GM18502 (cell line): ENCODE measurements around the gene PRLR.

Experiments
- ATAC-seq: cut with Tn5 transposase; IDR thresholded peaks from one replicate; pipeline ENCODE4 v1.9.1; 2021; ENCODE audit warnings: mild to moderate bottlenecking; ENCODE audit not compliant: unreplicated experiment, poor library complexity

Gene PRLR

DNA sequence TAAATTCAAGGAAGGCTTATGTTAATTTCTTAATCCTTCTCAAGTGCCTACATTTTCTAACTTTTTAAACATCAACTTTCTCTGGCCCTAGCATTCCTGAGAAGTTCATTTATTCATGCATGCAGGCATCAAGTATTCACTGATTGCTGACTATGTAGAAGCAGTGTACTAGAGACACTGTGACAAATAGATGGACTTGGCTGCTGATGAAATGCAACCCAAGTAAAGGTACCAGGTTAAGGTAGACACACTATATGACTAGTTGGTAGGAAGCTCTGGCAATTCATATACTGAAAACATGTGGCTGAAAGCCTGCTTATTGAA is 66.6 kb downstream of the PRLR start:
- no peak for ATAC-seq

DNA sequence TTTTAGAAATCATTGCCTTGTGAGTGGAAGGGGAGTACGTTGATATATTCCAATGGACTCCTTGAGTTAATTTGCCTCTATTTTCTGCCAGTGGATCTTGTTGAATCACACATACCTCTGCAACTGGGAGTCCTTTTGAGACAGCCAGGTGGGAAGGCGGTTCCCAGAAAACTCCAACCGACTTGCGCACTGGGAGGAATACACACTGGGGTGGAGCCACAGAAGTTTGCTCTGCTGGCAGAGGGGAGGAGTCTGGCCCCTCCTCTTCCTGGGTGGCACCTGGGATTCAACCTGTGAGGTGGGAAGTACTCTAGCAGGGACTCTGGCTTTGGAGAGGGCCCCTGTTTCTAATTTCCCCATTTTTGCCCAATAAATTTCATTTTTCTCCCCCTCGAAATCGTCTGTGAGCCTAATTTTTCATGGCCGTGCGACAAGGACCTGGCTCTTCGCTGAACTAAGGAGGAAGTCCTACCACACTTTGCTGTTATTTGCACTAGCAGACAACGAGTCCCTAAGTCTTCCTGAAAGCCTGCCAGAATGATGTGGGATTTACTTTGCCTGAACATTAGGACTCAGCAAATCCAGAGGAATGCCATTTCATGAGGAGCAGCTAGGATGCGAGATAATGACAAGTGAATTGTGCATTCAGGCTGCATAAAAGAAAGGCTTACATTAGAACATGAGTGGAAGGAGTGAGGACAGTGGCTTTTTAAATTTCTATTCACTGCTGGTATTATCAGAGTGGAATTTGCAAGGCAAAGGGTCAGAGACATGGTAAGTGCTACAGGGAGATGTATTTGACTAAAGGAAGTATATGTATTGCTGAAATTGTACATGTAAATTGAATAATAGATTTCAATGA is 67.2 kb downstream of the PRLR start:
- ATAC-seq, result no peak

DNA sequence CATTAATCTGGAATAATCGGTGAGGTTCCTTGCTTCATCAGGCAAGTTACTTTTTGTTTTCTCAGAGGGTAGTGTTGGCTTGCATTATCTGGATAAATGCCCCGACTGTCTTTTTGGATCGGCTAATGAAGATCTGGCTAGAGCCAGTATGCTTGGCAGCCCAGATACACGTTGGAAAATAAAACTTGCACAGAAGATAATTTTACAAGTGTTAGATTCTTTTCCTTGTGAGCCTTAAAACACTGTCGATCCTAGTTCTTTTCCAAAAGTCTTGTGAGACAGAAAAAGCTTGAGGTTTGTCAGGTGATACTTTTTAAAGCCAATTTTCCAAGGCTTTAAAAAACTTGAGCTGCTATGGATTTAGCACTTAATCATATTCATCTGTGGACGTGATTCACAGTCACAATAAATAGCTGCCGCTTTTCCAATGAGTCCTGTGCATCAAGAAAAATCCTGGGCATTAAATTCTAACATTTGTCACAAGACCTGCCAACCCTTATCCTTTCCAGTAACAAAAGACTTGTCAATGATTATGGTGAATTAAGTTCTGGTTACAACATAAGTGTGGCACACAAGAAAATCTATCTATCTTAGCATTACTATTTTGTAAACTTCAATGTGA is 68.5 kb downstream of the PRLR start:
- no peak for ATAC-seq

DNA sequence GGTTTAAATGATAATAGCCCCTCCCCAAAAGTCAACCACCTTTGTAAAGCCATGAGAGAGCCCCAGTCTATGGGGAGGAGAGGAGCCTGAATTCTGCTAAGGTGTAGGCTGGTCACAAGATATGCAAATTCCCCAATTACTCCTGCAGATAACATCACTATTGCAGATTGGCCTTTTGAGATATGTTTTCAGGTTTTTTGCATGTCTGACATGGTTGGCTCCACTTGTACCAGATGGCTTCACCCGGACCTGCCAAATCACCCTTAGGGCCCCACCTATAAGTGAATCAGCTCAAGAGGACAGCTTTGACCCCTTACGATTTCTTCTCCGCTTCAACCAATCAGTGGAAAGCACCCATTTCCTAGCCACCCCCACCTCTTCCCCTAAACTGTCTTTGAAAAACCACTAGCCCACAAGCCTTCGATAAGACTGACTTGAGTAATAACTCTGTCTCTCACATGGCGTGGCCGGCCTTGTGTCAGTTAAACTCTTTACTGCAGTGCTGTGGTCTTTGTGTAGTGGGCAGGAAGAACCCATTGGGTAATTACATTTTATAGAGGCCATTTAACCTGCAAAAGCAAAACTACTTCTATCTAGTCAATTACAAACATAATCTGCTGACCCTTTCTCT is 69.7 kb downstream of the PRLR start:
- no peak for ATAC-seq

DNA sequence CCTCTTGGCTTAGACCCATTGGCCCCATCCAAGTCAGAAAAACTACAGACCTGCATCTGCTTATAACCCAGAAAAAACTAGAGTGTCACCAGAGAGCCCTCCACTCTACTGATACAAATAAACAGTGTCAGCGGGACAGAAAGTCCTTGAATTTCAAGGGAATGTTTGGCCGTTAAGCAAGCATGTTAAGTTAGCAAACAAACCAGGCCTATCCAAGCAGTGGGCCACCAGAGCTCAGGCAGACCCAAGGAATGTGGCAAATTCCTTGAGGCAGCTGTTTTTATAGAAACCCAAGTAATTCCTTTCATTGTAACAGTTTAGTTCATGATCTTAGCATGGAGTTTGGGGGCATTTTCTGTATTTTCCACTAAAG is 70.9 kb downstream of the PRLR start:
- ATAC-seq, result no peak

DNA sequence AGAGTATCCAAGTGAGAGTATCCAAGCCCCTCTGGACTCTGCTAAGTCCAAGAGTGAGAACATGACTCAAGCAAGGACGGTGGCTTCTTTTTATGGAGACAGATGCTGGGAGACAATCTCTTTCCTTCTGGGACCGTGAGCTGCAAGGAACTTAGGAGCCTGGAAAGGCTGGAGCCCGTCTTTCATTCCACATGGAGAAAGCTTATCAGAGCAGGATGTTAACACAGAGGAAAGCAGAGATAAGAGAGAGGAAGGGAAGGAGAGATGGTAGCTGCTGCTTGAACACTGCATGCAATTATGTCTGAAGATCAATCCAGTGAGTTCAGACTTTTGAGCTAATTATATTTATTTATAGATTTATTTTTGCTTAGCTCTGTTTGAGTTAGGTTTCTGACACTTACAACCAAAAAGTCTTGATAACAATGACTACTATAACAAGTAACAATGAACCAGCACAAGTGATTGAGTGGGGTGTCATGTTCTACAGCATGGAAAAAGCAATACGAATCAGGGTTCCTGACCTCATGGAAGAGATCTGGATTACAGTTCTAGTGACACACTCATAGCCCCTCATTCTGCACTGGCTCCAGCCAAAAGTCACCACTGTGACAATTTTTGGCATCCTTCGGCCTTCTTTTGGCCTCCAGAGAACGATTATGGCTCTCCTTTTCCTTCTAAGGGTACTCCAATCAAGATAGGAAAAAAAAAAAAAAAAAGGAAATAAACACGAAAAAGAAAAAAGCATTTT is 71.5 kb downstream of the PRLR start:
- ATAC-seq, result no peak

DNA sequence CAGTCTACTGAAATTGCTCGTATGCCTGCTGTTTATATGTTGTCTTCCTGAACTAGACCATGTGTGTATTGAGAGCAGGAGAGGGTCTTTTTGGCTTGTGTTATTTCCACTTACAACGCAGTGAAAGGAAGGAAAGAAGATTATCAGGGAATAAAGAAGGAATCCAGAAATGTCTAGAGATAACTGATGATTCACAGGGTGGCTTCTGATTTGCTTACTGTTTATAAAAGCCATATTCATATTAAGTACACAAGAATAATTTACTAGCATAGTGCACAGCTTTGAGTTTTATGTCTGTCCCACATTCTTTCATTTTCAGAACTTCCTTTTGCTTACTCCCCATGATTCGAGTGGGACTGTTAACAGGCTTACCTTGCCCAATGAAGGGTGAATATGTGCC is 72.1 kb downstream of the PRLR start:
- no peak for ATAC-seq

DNA sequence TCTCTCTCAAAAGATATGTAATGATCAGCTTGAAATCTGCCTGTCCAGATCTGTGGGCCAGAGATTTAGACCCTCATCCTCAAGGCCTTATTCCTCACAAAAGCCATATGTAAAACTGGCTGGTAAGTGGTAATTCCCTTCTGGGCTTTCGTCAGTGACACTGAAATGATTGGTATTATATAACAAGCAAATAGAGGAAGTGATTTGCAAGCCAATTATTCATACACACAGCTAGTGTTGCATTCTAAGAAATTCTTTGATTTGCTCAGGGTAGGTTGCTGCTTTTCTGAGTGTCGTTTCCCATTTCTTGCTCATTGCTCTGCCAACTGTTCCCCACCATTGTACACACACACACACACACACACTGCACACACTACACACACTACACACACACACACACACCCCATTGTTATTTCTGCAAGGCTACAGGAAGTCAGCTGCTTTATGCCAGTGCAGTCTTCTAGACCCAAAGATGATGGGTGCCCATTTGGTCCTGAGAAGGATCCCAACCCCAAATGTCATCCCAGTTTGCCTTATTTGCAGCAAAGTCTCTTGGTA is 76.8 kb downstream of the PRLR start:
- no peak for ATAC-seq

DNA sequence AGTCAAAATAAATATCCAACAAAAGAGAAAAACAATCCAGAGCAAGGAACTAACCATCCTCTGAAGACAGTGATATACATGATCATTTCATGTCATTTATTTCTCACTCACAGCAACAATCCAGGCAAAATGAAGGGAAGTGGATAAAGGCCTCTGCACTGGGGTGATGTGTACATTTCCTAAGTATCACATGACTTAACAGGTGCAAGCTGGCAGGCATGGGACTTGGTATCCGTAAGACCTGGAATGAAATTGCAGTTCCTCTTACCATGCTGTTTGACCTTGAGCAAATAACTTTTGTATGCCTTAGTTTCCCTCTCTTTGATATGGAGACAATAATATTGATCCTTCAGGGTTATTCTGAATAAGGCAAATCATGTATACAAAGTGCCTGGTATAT is 77.6 kb downstream of the PRLR start:
- no peak for ATAC-seq

DNA sequence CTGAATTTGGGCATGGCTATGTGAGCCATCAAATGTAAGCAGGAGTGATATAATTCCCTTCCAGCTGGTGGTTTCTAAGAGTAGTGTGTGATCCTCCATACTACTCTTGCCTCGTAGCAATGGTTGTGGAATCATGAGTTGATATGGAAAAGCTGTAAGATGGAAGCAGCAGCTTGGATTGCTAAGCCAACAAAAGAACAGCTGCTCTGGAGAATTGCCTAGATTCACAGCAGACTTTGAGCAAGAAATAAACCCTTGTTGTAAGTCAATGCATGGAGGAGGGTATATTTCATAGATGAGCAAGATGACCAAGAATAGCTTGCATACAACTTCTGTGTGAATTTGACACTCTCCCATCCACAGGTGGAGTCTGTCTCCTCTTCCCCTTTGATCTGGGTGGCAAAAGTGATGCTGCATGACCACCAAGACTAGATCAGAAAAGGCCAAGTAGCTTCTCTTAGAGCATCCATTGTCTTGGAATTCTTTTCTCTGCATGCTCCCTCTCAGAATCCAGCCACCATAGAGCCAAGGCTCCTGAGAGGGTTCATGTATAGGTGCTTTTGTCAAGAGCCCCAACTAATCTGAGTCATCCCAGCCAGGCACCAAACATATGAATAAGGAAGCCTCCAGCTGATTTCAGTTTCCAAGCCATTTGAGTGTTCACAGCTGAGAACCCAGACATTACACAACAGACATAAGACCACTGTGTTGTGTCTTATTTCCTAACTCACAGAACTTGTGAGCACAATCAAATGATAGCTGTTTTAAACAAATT is 79.0 kb downstream of the PRLR start:
- ATAC-seq, result no peak

DNA sequence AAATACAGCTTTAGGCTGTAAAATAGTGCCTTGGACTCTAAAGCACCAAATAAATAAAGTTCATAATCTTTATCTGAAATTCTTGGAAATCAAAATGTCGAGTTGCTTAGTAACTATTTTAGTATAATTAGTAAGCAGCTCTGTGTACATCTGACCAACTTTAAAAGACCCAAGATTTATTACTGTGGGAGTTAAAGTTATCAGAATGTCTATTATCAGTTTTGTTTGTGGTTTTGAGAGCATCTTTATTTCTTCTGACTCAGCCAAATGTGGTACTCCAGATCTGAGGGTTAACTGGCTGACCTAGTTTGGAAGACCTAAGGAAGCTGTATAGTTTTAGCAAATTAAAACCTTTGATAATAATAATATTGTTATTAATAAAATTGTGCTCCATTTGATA is 81.2 kb downstream of the PRLR start:
- ATAC-seq, result no peak

DNA sequence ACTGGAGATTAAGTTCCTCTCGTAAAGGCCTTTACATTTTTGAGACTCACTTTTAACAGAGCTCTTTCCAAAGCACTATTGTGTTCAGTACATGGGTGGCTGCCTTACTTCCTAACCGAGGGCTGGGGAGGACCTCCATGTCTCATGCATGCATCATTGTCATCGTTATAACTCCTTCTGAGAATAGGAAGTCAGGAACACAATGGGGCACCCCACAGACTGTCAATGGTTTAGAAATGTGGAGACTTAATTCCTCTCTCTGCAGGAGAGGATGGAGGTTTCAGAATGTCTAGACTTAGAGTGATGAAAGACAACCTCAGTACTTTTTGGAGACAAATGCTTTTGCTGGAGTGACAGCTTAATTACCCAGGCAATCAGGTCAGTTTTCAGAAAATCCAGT is 83.9 kb downstream of the PRLR start:
- ATAC-seq, result no peak

DNA sequence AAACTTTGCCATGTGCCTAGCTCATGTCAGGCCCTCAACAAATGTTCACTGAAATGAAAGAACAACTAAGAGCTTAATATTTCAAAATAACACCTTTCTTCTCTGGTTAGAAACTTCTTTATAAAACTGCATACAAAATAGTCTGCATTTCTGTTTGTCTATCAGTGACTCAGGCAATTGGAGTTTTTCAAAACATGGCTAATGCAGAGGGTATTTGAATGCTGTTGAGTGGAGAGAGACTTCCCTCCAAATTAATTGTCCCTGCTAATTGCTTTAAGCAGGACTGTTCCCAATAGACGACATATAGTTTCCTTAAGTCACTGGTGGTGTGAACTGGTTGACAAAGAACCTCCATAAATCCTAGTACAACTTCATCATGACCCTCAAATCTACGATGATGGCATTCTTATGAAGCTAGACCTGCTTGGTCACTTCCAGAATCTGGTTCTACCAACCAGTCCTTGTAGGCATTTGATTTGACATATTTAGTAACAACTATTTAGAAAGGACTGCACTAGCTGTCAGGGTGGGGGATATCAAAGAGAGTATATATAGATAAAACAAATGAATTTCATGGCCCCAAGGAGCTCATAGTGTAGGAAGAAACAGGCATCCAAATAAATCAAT is 84.5 kb downstream of the PRLR start:
- no peak for ATAC-seq

DNA sequence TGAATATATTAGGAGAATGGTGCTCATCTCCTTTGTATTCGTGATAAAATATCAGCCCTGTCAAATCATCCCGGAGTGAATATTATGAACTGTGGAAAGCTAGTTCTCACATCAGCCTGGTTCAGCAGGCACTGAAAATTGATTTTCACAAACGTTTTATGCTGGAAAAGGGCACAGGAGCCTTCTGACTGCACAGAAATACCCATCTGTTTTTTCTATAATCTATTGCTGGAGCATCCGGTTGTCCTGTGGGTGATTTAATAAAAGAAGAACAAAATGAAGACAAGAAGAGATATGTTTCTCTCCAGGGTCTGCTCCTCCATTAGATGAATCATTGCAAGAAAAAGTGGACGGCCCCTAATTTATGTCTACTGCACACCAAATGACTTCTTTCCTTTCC is 85.3 kb downstream of the PRLR start:
- ATAC-seq, result no peak

DNA sequence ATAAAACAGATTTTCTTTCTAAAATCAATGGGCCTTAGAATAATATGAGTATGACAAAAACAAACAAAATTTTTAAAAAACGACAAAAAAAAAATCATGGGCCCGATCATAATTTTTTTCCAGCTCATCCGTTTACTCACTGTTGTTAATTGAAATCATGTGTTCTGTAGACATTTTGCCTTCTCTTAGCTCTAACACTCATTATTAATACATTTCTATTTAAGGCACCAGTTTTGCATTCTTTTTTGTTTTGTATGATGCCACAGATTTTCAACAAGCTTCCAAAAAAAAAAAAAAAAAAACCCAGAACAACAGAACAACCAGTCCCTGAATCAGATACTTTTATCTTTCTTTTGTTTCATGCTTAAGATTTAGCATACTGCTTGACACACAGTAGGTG is 86.4 kb downstream of the PRLR start:
- no peak for ATAC-seq

DNA sequence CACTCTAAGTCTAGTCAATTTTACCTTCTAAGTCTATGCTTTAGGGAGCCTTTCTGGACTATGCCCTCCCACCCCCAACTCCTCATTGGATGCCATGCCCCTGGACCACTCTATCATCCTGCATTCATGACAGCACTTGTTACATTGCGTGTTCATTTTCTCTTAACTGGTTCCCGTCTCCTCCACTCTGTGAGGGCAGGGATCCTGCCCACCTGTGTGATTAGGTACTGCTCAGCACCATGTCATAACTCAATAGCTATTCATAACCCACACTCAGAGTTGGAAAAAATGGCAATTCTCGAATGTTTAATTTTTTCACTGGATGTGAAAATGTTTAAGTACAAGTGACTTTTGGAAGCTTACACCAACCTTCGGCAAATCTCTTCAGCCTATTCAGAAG is 88.5 kb downstream of the PRLR start:
- ATAC-seq, result no peak

DNA sequence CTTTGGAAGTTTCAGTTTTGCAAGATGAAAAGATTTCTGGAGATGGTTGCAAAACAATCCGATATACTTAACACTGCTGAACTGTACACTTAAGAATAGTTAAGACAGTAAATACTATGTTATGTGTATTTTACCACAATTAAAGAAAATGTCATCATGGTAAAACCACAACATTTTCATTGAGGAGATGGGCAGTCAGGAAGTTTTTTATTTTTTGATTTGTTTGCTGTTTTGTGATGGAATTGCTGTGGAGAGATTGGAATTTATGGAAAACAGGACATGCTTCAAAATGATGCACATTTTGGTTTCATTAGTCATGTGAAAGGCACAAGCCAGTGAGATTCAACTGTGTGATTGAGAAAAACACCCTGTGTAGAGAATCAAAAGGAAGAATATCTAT is 92.1 kb downstream of the PRLR start:
- ATAC-seq, result no peak

DNA sequence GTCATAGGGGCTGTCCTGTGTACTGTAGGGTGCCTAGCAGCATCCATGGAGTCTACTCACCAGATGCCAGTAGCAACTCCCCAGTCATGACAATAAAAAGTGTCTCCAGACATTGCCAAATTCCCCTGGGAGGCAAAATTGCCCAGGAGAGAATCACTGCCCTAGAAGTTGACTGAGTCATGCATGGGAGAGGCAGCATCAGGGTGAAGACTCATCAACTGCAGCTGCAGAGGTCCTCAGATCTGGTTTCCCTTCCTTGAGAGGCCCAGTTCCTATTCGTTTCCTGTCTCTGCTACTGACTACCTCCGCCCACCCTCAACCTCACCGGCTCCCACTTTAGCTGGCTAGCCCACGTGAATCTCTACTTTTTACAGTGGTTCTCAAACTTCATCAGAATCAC is 93.9 kb downstream of the PRLR start:
- no peak for ATAC-seq

DNA sequence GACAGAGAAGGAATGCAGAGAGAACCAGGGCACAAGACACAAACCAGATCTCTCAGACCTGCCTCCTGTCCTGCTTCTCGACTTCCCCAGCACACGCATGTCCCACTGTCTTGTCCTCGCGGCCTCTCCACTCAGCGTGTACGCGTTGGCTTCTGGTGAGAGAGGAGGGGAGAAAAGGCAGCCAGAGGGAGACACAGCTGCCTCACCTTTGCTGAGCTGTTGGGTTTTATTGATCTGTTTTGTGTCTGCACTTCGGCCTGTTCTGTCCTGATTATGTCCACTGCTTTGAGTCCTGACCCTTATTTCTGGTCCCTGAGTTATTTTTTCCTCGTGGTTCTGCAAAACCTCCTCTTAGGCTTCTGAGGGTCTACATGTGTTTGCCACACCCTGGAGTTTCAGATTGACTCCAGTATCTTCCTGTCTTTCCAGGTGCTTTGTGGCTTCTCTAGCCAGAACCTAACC is 95.0 kb downstream of the PRLR start:
- no peak for ATAC-seq
